GM23338 (cell line): ENCODE results near the gene EDEM3. TPM values are rescaled to one million over a fixed set of nuclear protein-coding genes. Genes with fewer than 3 reads are reported as not detected.

ENCODE experiments used
- ATAC-seq: fragments of 200-7000 bp; cut with Tn5 transposase; 3 replicates; pipeline ENCODE4 v1.9.1; 2020
- DNase-seq: peaks from one replicate; pipeline ENCODE4 v3.0.0-alpha.2; 2015; ENCODE audit warnings: low spot score
- H2AFZ ChIP-seq: fragments of 200-600 bp; sonication (generic); 2 replicates; pipeline ENCODE4 v1.8.0; 2016; ENCODE audit warnings: antibody characterized with exemption, mild to moderate bottlenecking, moderate library complexity
- H3F3A ChIP-seq: fragments of 200-600 bp; sonication (generic); replicated peaks from 2 replicates; pipeline ENCODE4 v1.8.0; 2017; ENCODE audit warnings: antibody characterized with exemption, mixed run types, low read depth
- H3K27ac ChIP-seq: fragments of 200-600 bp; sonication (generic); 2 replicates; pipeline ENCODE4 v1.6.1; 2016; ENCODE audit warnings: low read depth
- H3K27me3 ChIP-seq: fragments of 200-600 bp; sonication (generic); 2 replicates; pipeline ENCODE4 v1.8.0; 2016; ENCODE audit warnings: mild to moderate bottlenecking, mixed run types, moderate library complexity; ENCODE audit not compliant: insufficient read depth
- H3K36me3 ChIP-seq: fragments of 200-600 bp; sonication (generic); 2 replicates; pipeline ENCODE4 v1.8.0; 2016; ENCODE audit warnings: mild to moderate bottlenecking; ENCODE audit not compliant: insufficient read depth
- H3K4me1 ChIP-seq: fragments of 200-600 bp; sonication (generic); 2 replicates; pipeline ENCODE4 v1.8.0; 2016; ENCODE audit warnings: mild to moderate bottlenecking, moderate library complexity; ENCODE audit not compliant: insufficient read depth
- H3K4me2 ChIP-seq: fragments of 200-600 bp; sonication (generic); 2 replicates; pipeline ENCODE4 v1.7.1; 2017; ENCODE audit warnings: mixed run types
- H3K4me3 ChIP-seq: fragments of 200-600 bp; sonication (generic); 2 replicates; pipeline ENCODE4 v1.6.1; 2016; ENCODE audit warnings: mixed run types
- H3K79me2 ChIP-seq: fragments of 200-600 bp; sonication (generic); replicated peaks from 2 replicates; pipeline ENCODE4 v1.8.0; 2017; ENCODE audit warnings: mild to moderate bottlenecking; ENCODE audit not compliant: insufficient read depth
- H3K9me2 ChIP-seq: fragments of 200-600 bp; sonication (generic); 2 replicates; pipeline ENCODE4 v1.8.0; 2017; ENCODE audit not compliant: insufficient read depth
- H4K20me1 ChIP-seq: fragments of 200-600 bp; sonication (generic); replicated peaks from 2 replicates; pipeline ENCODE4 v1.8.0; 2017; ENCODE audit warnings: mild to moderate bottlenecking; ENCODE audit not compliant: insufficient read depth
- H3K27ac Mint-ChIP-seq: 2 replicates; pipeline ENCODE4 v1.8.0; 2020; ENCODE audit warnings: inconsistent platforms, mild to moderate bottlenecking, moderate library complexity, mixed read lengths
- H3K27me3 Mint-ChIP-seq: 3 replicates; pipeline ENCODE4 v1.8.0; 2022; ENCODE audit warnings: low read depth, mild to moderate bottlenecking, moderate library complexity, mixed read lengths, inconsistent platforms; ENCODE audit not compliant: insufficient read depth, poor library complexity
- H3K36me3 Mint-ChIP-seq: 3 replicates; pipeline ENCODE4 v1.8.0; 2021; ENCODE audit warnings: low read depth, mild to moderate bottlenecking, inconsistent platforms, moderate library complexity, mixed read lengths
- H3K4me1 Mint-ChIP-seq: 3 replicates; pipeline ENCODE4 v1.8.0; 2020; ENCODE audit warnings: mild to moderate bottlenecking, inconsistent platforms, mixed read lengths
- H3K4me3 Mint-ChIP-seq: 3 replicates; pipeline ENCODE4 v1.8.0; 2021; ENCODE audit warnings: moderate library complexity, mild to moderate bottlenecking, inconsistent platforms, mixed read lengths
- H3K9me3 Mint-ChIP-seq: 3 replicates; pipeline ENCODE4 v1.8.0; 2020; ENCODE audit warnings: moderate library complexity, mild to moderate bottlenecking, inconsistent platforms, mixed read lengths
- CREB1 ChIP-seq: fragments of 250-450 bp; sonication (Bioruptor Pico); IDR thresholded peaks from 2 replicates; pipeline ENCODE4 v1.5.0; 2020; ENCODE audit warnings: low read depth, mild to moderate bottlenecking, moderate library complexity
- EZH2 ChIP-seq: fragments of 200-600 bp; sonication (generic); IDR thresholded peaks from one replicate; pipeline ENCODE4 v1.8.0; 2017; ENCODE audit warnings: antibody characterized with exemption, mild to moderate bottlenecking, low read depth; ENCODE audit not compliant: unreplicated experiment
- EZH2phosphoT487 ChIP-seq: fragments of 200-600 bp; sonication (generic); IDR thresholded peaks from one replicate; pipeline ENCODE4 v1.8.1; 2018; ENCODE audit warnings: antibody characterized with exemption; ENCODE audit not compliant: unreplicated experiment
- JUNB ChIP-seq: IDR thresholded peaks from one replicate; pipeline ENCODE4 v1.6.1; 2016; ENCODE audit warnings: antibody characterized with exemption; ENCODE audit not compliant: unreplicated experiment
- NANOG ChIP-seq: IDR thresholded peaks from 2 replicates; pipeline ENCODE4 v1.6.1; 2016; ENCODE audit warnings: antibody characterized with exemption, borderline replicate concordance
- POLR2AphosphoS5 ChIP-seq: IDR thresholded peaks from 2 replicates; pipeline ENCODE4 v1.6.1; 2016; ENCODE audit warnings: antibody characterized with exemption, low read depth
- STAT1 ChIP-seq: IDR thresholded peaks from one replicate; pipeline ENCODE4 v1.6.1; 2016; ENCODE audit warnings: antibody characterized with exemption; ENCODE audit not compliant: unreplicated experiment
- ZNF114 ChIP-seq: fragments of 250-450 bp; sonication (Bioruptor Pico); IDR thresholded peaks from 2 replicates; pipeline ENCODE4 v1.5.0; 2020; ENCODE audit warnings: mild to moderate bottlenecking, moderate library complexity
- ZNF331 ChIP-seq: fragments of 250-450 bp; sonication (Bioruptor Pico); IDR thresholded peaks from 2 replicates; pipeline ENCODE4 v1.5.0; 2020; ENCODE audit warnings: low read depth, mild to moderate bottlenecking, moderate library complexity
- polyA plus RNA-seq: library from polyadenylated mRNA; unstranded; fragments of >200 nt; fragmentation: Nextera tagmentation; extraction: Ambion mirVana; gene quantifications from 2 replicates; pipeline ENCODE4 v1.2.1, GENCODE V29; 2016
- total RNA-seq: library from RNA; depleted of rRNA; stranded (reverse); fragments of >200 nt; shearing (Covaris generic); gene quantifications from 2 replicates; pipeline ENCODE4 v1.2.3, GENCODE V29; 2014
- TF ChIP-seq, protein P1 (sequence below): fragments of 250-450 bp; sonication (Bioruptor Pico); IDR thresholded peaks from 2 replicates; pipeline ENCODE4 v1.5.0; 2020; ENCODE audit warnings: mild to moderate bottlenecking, moderate library complexity
- TF ChIP-seq, protein P2 (sequence below), 2 experiments: fragments of 200-600 bp in 1 of 2; sonication (generic) in 1 of 2; conservative IDR thresholded peaks; 2 replicates each; pipeline versions ENCODE4 v1.5.1 to v1.6.1; 2016 to 2017; ENCODE audit warnings: antibody characterized with exemption in 2 of 2, low read depth in 2 of 2, mild to moderate bottlenecking in 2 of 2, moderate library complexity in 1 of 2
- TF ChIP-seq, protein P3 (sequence below): IDR thresholded peaks from 2 replicates; pipeline ENCODE4 v1.6.1; 2016; ENCODE audit warnings: antibody characterized with exemption
- TF ChIP-seq, protein P4 (sequence below): IDR thresholded peaks from one replicate; pipeline ENCODE4 v1.6.1; 2018; ENCODE audit warnings: antibody characterized with exemption; ENCODE audit not compliant: unreplicated experiment

Gene EDEM3
- total and polyA plus RNA-seq, 2 experiments from 2014 or later: 4.8 to 11.5 TPM

GRCh38 chr1:184790642-184791549 lies 36.2 kb upstream of the EDEM3 start:
- no peak overlapping the region for H3K4me3 Mint-ChIP-seq
- H3K27ac Mint-ChIP-seq: no peak overlapping the region
- H4K20me1 ChIP-seq: no peaks in the 10 kb centered on the region
- H3K27ac ChIP-seq: no peak overlapping the region
- no peaks in the 10 kb centered on the region for H3K36me3 ChIP-seq
- no peaks in the 10 kb centered on the region for H3K9me3 Mint-ChIP-seq
- H3K4me3 ChIP-seq: no peak overlapping the region
- TF ChIP-seq, protein P1, sequence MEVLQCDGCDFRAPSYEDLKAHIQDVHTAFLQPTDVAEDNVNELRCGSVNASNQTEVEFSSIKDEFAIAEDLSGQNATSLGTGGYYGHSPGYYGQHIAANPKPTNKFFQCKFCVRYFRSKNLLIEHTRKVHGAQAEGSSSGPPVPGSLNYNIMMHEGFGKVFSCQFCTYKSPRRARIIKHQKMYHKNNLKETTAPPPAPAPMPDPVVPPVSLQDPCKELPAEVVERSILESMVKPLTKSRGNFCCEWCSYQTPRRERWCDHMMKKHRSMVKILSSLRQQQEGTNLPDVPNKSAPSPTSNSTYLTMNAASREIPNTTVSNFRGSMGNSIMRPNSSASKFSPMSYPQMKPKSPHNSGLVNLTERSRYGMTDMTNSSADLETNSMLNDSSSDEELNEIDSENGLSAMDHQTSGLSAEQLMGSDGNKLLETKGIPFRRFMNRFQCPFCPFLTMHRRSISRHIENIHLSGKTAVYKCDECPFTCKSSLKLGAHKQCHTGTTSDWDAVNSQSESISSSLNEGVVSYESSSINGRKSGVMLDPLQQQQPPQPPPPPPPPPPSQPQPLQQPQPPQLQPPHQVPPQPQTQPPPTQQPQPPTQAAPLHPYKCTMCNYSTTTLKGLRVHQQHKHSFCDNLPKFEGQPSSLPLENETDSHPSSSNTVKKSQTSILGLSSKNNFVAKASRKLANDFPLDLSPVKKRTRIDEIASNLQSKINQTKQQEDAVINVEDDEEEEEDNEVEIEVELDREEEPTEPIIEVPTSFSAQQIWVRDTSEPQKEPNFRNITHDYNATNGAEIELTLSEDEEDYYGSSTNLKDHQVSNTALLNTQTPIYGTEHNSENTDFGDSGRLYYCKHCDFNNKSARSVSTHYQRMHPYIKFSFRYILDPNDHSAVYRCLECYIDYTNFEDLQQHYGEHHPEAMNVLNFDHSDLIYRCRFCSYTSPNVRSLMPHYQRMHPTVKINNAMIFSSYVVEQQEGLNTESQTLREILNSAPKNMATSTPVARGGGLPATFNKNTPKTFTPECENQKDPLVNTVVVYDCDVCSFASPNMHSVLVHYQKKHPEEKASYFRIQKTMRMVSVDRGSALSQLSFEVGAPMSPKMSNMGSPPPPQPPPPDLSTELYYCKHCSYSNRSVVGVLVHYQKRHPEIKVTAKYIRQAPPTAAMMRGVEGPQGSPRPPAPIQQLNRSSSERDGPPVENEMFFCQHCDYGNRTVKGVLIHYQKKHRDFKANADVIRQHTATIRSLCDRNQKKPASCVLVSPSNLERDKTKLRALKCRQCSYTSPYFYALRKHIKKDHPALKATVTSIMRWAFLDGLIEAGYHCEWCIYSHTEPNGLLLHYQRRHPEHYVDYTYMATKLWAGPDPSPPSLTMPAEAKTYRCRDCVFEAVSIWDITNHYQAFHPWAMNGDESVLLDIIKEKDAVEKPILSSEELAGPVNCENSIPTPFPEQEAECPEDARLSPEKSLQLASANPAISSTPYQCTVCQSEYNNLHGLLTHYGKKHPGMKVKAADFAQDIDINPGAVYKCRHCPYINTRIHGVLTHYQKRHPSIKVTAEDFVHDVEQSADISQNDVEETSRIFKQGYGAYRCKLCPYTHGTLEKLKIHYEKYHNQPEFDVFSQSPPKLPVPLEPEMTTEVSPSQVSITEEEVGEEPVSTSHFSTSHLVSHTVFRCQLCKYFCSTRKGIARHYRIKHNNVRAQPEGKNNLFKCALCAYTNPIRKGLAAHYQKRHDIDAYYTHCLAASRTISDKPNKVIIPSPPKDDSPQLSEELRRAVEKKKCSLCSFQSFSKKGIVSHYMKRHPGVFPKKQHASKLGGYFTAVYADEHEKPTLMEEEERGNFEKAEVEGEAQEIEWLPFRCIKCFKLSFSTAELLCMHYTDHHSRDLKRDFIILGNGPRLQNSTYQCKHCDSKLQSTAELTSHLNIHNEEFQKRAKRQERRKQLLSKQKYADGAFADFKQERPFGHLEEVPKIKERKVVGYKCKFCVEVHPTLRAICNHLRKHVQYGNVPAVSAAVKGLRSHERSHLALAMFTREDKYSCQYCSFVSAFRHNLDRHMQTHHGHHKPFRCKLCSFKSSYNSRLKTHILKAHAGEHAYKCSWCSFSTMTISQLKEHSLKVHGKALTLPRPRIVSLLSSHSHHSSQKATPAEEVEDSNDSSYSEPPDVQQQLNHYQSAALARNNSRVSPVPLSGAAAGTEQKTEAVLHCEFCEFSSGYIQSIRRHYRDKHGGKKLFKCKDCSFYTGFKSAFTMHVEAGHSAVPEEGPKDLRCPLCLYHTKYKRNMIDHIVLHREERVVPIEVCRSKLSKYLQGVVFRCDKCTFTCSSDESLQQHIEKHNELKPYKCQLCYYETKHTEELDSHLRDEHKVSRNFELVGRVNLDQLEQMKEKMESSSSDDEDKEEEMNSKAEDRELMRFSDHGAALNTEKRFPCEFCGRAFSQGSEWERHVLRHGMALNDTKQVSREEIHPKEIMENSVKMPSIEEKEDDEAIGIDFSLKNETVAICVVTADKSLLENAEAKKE (CRISPR knock-in tag): no peak
- TF ChIP-seq, protein P2, sequence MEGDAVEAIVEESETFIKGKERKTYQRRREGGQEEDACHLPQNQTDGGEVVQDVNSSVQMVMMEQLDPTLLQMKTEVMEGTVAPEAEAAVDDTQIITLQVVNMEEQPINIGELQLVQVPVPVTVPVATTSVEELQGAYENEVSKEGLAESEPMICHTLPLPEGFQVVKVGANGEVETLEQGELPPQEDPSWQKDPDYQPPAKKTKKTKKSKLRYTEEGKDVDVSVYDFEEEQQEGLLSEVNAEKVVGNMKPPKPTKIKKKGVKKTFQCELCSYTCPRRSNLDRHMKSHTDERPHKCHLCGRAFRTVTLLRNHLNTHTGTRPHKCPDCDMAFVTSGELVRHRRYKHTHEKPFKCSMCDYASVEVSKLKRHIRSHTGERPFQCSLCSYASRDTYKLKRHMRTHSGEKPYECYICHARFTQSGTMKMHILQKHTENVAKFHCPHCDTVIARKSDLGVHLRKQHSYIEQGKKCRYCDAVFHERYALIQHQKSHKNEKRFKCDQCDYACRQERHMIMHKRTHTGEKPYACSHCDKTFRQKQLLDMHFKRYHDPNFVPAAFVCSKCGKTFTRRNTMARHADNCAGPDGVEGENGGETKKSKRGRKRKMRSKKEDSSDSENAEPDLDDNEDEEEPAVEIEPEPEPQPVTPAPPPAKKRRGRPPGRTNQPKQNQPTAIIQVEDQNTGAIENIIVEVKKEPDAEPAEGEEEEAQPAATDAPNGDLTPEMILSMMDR (conservative IDR thresholded peaks at IDR 0.05; ENCODE audit: low read depth in 2 of 2): no peak
- no peak for TF ChIP-seq ZNF331
- TF ChIP-seq, protein P3, sequence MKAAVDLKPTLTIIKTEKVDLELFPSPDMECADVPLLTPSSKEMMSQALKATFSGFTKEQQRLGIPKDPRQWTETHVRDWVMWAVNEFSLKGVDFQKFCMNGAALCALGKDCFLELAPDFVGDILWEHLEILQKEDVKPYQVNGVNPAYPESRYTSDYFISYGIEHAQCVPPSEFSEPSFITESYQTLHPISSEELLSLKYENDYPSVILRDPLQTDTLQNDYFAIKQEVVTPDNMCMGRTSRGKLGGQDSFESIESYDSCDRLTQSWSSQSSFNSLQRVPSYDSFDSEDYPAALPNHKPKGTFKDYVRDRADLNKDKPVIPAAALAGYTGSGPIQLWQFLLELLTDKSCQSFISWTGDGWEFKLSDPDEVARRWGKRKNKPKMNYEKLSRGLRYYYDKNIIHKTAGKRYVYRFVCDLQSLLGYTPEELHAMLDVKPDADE: no peak
- no peak for TF ChIP-seq CREB1 (CRISPR knock-in tag)
- TF ChIP-seq STAT1: no peak
- no peak for TF ChIP-seq POLR2AphosphoS5
- no peak for TF ChIP-seq NANOG
- TF ChIP-seq EZH2: no peak
- TF ChIP-seq JUNB: no peak
- TF ChIP-seq, protein P4, sequence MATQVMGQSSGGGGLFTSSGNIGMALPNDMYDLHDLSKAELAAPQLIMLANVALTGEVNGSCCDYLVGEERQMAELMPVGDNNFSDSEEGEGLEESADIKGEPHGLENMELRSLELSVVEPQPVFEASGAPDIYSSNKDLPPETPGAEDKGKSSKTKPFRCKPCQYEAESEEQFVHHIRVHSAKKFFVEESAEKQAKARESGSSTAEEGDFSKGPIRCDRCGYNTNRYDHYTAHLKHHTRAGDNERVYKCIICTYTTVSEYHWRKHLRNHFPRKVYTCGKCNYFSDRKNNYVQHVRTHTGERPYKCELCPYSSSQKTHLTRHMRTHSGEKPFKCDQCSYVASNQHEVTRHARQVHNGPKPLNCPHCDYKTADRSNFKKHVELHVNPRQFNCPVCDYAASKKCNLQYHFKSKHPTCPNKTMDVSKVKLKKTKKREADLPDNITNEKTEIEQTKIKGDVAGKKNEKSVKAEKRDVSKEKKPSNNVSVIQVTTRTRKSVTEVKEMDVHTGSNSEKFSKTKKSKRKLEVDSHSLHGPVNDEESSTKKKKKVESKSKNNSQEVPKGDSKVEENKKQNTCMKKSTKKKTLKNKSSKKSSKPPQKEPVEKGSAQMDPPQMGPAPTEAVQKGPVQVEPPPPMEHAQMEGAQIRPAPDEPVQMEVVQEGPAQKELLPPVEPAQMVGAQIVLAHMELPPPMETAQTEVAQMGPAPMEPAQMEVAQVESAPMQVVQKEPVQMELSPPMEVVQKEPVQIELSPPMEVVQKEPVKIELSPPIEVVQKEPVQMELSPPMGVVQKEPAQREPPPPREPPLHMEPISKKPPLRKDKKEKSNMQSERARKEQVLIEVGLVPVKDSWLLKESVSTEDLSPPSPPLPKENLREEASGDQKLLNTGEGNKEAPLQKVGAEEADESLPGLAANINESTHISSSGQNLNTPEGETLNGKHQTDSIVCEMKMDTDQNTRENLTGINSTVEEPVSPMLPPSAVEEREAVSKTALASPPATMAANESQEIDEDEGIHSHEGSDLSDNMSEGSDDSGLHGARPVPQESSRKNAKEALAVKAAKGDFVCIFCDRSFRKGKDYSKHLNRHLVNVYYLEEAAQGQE: no peak
- TF ChIP-seq EZH2phosphoT487: no peak
- no peak for TF ChIP-seq ZNF114 (CRISPR knock-in tag)
- H3K4me1 ChIP-seq: peaks cover 8% of the 10 kb centered on the region
- H3K4me1 Mint-ChIP-seq: peaks cover 13% of the 10 kb centered on the region
- H3K79me2 ChIP-seq: no peaks in the 10 kb centered on the region
- ATAC-seq (no peak), DNase-seq (no peak)
- no peak overlapping the region for H3K4me2 ChIP-seq
- H3K27me3 Mint-ChIP-seq: peaks cover 4% of the 10 kb centered on the region
- H3K36me3 Mint-ChIP-seq: peaks cover 2% of the 10 kb centered on the region; the same call in 1 of the 3 replicates
- H3K27me3 ChIP-seq: no peaks in the 10 kb centered on the region
- no peaks in the 10 kb centered on the region for H3F3A ChIP-seq
- H2AFZ ChIP-seq: no peak overlapping the region
- H3K9me2 ChIP-seq: peaks cover 5% of the 10 kb centered on the region; the same call in 1 of the 2 replicates
